ENCODE measurements around the gene MRPL36.

DNA sequence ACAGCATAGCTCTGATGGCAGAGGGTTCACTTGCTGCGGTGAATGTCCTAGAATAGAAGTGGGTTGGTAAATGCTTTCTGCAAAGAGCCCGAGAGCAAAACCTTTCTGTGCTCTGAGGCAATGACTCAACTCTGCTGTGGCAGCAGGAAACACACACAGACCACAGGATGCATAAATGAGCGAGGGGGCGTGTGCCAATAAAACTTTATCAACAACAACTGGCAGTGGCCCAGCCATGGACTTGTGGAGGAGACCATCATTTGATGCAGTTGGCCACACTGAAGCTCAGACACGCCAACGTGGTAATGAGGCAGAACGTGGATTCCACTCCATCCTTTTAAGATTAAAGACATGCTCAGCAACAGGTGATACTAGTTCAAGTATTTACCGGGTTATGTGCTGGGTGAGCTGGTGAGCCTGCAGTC, 6.8 kb downstream of the MRPL36 start:
- TF ChIP-seq POLR2A (IDR thresholded peaks at IDR 0.05) (no peak), POLR2AphosphoS5 (IDR thresholded peaks at IDR 0.05) (no peak), EP300 (IDR thresholded peaks at IDR 0.05) (no peak)
- TF ChIP-seq, protein P1, sequence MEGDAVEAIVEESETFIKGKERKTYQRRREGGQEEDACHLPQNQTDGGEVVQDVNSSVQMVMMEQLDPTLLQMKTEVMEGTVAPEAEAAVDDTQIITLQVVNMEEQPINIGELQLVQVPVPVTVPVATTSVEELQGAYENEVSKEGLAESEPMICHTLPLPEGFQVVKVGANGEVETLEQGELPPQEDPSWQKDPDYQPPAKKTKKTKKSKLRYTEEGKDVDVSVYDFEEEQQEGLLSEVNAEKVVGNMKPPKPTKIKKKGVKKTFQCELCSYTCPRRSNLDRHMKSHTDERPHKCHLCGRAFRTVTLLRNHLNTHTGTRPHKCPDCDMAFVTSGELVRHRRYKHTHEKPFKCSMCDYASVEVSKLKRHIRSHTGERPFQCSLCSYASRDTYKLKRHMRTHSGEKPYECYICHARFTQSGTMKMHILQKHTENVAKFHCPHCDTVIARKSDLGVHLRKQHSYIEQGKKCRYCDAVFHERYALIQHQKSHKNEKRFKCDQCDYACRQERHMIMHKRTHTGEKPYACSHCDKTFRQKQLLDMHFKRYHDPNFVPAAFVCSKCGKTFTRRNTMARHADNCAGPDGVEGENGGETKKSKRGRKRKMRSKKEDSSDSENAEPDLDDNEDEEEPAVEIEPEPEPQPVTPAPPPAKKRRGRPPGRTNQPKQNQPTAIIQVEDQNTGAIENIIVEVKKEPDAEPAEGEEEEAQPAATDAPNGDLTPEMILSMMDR (IDR thresholded peaks at IDR 0.05) = no peak
